ENCODE data around the gene CAPN13. TPM values are rescaled to one million over a fixed set of nuclear protein-coding genes. Genes with fewer than 3 reads are reported as not detected.

CAPN13 gene
- total and polyA plus RNA-seq, 10 of the 15 experiments (the other 5 are each of a cell fraction or from before 2014, with no cell fraction given), result 0.03 to 0.10 (median 0.06) TPM; not detected in 7

DNA sequence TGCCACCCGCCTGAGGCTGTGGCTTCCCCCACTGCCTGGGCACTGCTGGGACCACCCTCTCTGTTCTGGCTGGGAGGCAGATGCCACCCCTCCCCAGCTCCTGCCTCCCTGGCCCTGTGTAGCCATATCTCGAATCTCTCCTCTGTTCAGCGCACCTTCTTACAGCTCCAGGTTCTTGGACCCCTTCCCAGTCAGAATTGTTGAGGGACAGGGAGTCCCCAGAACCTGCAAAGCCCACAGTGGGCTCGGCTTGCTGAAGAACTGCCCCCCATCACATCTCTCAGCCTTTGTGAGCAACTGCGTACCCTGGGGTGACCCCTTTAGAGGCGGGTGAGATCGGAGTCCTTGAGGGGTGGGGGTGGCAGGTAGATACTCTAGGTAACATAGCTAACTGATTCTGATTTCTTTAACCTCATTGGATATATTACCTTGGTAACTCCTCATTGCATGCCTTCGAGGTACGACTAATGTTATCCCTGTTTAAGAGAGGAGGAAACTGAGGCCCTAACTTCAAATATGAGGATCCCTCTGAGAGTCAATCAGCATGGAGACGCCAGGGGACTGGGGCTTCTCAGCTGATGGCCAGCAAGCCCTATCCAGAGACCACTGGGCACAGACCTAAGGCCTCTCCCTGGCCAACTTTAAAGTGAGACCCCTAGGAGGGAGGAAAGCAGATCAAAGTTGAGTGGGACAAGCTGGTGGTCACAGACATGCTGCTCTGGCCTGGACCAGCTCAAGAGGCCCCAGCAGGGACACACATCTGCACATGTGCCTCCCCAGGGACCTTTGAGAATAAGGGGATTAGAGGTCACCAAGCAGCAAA lies 101.3 kb downstream of the CAPN13 start:
- Histone ChIP-seq H3K4me3 (no peak overlapping the region), H3K4me1 (ENCODE audit: control insufficient read depth, insufficient read depth, low read length) (no peaks in the 10 kb centered on the region), H4K20me1 (ENCODE audit: control insufficient read depth, insufficient read depth) (no peaks in the 10 kb centered on the region), H3K9ac (ENCODE audit: control insufficient read depth, insufficient read depth, low read length) (no peak overlapping the region), H3K36me3 (ENCODE audit: control insufficient read depth in 2 of 2, insufficient read depth in 2 of 2, low read length in 1 of 2) (no peaks in the 10 kb centered on the region), H3K9me3 (replicated peaks; ENCODE audit: control insufficient read depth, insufficient read depth, low read length) (peaks cover 8% of the 10 kb centered on the region), H2AFZ (ENCODE audit: control insufficient read depth, low read depth, low read length) (no peak overlapping the region), H3K4me2 (ENCODE audit: control insufficient read depth, insufficient read depth) (no peak overlapping the region), H3K27me3 (replicated peaks in 1 of 2; ENCODE audit: control insufficient read depth in 2 of 2, insufficient read depth in 2 of 2, low read length in 1 of 2) (no peaks in the 10 kb centered on the region), H3K79me2 (ENCODE audit: control insufficient read depth, insufficient read depth, low read length) (no peaks in the 10 kb centered on the region), H3K27ac (ENCODE audit: control insufficient read depth, insufficient read depth) (no peak overlapping the region)
- ChIA-PET POLR2A (interaction anchor here (0.9 to 2.3 kb wide), 2 partner anchors 497 to 498 kb away, joined by 3 to 5 read pairs; no protein-coding TSS in a partner anchor), CTCF (interaction anchor here (0.5 to 16.4 kb wide), 25 partner anchors 9 to 618 kb away, joined by 3 to 724 read pairs (median 5); no protein-coding TSS in a partner anchor), RAD21 (ENCODE audit: unreplicated experiment) (interaction anchor here (0.5 to 13.0 kb wide), 17 partner anchors 8 to 614 kb away, joined by 3 to 420 read pairs (median 4); no protein-coding TSS in a partner anchor), SMC1A (ENCODE audit: uncharacterized antibody, unreplicated experiment) (interaction anchor here (0.6 to 13.9 kb wide), 19 partner anchors 9 to 1524 kb away, joined by 3 to 379 read pairs (median 5); no protein-coding TSS in a partner anchor)
- in situ Hi-C loops (cut with MboI), result loop anchor here (5.0 kb wide), 3 partner anchors 259 to 539 kb away; partner anchors contain the start of gene LCLAT1
- DNase-seq (ENCODE audit: low read depth, low spot score), result no peak
- intact Hi-C loops (cut with micrococcal nuclease; ENCODE audit: unreplicated experiment), result loop anchor here (2.0 to 10.0 kb wide), 3 partner anchors 281 to 615 kb away; no protein-coding TSS in a partner anchor
- BruUV-seq (replicated peaks), result no TSS peak
- WGBS (ENCODE audit: insufficient coverage, insufficient replicate concordance, low lambda C conversion rate, missing lambda C conversion rate), result 45% methylated on average over 10 of the region's 10 CpGs
- ATAC-seq, result no peak
- FAIRE-seq, result no peak
- TF ChIP-seq NRF1 (conservative IDR thresholded peaks at IDR 0.05; ENCODE audit: low read depth, low read length) (no peak), MTA3 (IDR thresholded peaks at IDR 0.05; ENCODE audit: borderline replicate concordance, low read length) (no peak), LARP7 (IDR thresholded peaks at IDR 0.05) (no peak), EP300 (IDR thresholded peaks at IDR 0.05; ENCODE audit: borderline replicate concordance in 1 of 2, control insufficient read depth in 1 of 2, low read depth in 2 of 2, low read length in 2 of 2) (no peak), KLF5 (IDR thresholded peaks at IDR 0.05; ENCODE audit: partially characterized antibody) (no peak), MYC (IDR thresholded peaks at IDR 0.05; ENCODE audit: insufficient read depth, insufficient read length, insufficient replicate concordance, low read length, severe bottlenecking) (no peak), CBFB (IDR thresholded peaks at IDR 0.05; ENCODE audit: low read depth) (no peak), FOS (IDR thresholded peaks at IDR 0.05; ENCODE audit: borderline replicate concordance, extremely low read depth, insufficient read length) (no peak)
- TF ChIP-seq, protein P1, sequence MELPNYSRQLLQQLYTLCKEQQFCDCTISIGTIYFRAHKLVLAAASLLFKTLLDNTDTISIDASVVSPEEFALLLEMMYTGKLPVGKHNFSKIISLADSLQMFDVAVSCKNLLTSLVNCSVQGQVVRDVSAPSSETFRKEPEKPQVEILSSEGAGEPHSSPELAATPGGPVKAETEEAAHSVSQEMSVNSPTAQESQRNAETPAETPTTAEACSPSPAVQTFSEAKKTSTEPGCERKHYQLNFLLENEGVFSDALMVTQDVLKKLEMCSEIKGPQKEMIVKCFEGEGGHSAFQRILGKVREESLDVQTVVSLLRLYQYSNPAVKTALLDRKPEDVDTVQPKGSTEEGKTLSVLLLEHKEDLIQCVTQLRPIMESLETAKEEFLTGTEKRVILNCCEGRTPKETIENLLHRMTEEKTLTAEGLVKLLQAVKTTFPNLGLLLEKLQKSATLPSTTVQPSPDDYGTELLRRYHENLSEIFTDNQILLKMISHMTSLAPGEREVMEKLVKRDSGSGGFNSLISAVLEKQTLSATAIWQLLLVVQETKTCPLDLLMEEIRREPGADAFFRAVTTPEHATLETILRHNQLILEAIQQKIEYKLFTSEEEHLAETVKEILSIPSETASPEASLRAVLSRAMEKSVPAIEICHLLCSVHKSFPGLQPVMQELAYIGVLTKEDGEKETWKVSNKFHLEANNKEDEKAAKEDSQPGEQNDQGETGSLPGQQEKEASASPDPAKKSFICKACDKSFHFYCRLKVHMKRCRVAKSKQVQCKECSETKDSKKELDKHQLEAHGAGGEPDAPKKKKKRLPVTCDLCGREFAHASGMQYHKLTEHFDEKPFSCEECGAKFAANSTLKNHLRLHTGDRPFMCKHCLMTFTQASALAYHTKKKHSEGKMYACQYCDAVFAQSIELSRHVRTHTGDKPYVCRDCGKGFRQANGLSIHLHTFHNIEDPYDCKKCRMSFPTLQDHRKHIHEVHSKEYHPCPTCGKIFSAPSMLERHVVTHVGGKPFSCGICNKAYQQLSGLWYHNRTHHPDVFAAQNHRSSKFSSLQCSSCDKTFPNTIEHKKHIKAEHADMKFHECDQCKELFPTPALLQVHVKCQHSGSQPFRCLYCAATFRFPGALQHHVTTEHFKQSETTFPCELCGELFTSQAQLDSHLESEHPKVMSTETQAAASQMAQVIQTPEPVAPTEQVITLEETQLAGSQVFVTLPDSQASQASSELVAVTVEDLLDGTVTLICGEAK (IDR thresholded peaks at IDR 0.05; ENCODE audit: borderline replicate concordance), result no peak
- TF ChIP-seq, protein P2, sequence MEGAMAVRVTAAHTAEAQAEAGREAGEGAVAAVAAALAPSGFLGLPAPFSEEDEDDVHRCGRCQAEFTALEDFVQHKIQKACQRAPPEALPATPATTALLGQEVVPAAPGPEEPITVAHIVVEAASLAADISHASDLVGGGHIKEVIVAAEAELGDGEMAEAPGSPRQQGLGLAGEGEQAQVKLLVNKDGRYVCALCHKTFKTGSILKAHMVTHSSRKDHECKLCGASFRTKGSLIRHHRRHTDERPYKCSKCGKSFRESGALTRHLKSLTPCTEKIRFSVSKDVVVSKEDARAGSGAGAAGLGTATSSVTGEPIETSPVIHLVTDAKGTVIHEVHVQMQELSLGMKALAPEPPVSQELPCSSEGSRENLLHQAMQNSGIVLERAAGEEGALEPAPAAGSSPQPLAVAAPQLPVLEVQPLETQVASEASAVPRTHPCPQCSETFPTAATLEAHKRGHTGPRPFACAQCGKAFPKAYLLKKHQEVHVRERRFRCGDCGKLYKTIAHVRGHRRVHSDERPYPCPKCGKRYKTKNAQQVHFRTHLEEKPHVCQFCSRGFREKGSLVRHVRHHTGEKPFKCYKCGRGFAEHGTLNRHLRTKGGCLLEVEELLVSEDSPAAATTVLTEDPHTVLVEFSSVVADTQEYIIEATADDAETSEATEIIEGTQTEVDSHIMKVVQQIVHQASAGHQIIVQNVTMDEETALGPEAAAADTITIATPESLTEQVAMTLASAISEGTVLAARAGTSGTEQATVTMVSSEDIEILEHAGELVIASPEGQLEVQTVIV (IDR thresholded peaks at IDR 0.05; ENCODE audit: borderline replicate concordance, partially characterized antibody), result no peak

Measured in GM12878 (cell line).